Retinal pigment epithelial cell (primary cell): ENCODE measurements around the gene LTO1.
A peak's percentile ranks its signal among the peaks of the same experiment; 100 is the strongest.

Experiments
- DNase-seq: peaks from one replicate; pipeline ENCODE4 v3.0.0-alpha.2; 2010; ENCODE audit warnings: low read depth
- H3K4me3 ChIP-seq: 2 replicates; pipeline ENCODE4 v1.5.1; 2011; ENCODE audit warnings: mild to moderate bottlenecking, low read length, control low read depth, moderate library complexity
- TF ChIP-seq, protein P1 (sequence below): conservative IDR thresholded peaks from 2 replicates; pipeline ENCODE4 v1.5.1; 2011; ENCODE audit warnings: low read depth, low read length, control low read depth, inconsistent platforms

The LTO1 gene, protein sequence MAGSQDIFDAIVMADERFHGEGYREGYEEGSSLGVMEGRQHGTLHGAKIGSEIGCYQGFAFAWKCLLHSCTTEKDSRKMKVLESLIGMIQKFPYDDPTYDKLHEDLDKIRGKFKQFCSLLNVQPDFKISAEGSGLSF

DNA sequence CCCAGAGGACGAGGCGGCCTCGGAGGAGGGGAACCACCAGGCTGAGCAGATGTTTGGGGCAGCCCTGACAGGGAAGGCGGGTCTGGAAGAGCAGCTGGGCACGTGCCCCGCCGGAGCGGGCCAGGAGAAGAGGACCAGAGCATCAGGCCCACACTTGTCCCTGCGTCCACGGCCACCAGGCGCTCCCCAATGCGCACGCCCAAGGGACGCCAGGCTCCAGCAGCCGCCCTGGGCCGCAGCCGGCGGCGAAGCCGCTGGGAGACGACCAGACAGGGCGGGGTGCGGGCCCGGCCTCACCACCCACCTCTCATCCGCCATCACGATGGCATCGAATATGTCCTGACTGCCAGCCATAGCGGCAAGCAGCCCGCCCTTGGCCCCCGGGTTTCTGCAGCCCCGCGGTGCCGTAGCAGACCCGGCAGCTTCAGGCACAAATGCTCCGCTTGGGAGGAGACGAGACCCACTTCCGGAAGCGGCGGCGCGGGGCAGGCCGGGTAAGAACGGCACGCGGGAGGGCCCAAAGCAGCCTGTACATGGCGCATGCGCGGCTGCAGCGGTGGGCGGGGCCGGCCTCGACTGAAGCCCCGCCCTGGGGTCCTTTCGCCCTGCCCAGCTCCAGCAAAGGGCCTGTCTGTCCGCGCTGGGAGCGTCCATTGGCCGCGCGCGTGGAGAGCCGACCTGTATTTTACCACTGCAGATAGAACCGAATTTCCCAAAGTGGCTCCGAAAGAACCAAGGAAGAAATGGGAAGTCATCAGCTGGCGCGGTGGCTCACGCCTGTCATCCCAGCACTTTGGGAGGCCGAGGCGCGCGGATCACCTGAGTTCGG, at the start of gene LTO1:
Gene LTO1, minus strand, starts transcription at position 468 of the 829 bp plus-strand sequence. Its CDS starts 114 bp downstream, at position 354.
- TF ChIP-seq, protein P1, sequence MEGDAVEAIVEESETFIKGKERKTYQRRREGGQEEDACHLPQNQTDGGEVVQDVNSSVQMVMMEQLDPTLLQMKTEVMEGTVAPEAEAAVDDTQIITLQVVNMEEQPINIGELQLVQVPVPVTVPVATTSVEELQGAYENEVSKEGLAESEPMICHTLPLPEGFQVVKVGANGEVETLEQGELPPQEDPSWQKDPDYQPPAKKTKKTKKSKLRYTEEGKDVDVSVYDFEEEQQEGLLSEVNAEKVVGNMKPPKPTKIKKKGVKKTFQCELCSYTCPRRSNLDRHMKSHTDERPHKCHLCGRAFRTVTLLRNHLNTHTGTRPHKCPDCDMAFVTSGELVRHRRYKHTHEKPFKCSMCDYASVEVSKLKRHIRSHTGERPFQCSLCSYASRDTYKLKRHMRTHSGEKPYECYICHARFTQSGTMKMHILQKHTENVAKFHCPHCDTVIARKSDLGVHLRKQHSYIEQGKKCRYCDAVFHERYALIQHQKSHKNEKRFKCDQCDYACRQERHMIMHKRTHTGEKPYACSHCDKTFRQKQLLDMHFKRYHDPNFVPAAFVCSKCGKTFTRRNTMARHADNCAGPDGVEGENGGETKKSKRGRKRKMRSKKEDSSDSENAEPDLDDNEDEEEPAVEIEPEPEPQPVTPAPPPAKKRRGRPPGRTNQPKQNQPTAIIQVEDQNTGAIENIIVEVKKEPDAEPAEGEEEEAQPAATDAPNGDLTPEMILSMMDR = no peak
- peak; percentile 72 for DNase-seq
- peak within 1 kb of the TSS; percentile 73 for H3K4me3 ChIP-seq

DNA sequence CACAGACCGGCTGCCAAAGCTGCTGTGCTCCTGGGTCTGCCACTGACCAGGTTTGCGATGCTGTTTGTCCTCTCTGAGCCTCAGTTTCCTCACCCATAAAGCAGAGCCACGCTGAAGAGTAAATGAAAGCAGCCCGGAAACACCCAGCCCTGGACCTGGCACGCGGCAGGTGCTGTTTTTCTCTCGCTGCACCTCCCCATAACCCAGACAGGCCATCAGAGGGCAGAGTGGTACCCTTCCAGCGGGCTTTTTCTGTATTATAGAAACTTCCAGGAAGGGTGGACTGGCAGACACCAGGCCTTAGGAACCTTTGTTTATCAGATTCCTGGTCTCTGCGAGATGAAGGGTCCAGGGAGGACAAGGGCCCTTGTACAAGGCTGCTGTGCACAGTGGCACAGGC, 46.6 kb upstream of the LTO1 start:
- no peak overlapping the region for H3K4me3 ChIP-seq
- no peak for DNase-seq
- TF ChIP-seq, protein P1 = peak; percentile 68

DNA sequence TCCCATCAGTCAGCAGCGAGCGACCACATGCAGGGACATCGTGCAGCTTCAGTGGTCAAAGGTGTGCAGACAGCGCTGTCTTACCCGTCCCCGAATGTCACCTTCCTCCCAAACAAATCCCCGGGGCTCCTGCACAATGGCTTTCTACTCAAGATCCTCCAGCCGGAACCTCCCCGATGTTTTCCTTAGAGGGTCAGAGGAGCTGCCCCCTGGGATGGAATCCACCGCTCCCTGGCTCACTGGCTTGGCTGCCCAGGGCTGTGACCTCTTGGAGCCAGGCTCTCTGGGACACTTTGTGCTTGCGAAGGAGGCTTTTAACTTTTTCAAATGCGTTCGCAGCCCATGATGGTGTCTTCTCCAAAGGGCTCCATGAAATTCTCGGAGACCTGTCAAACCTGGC, 46.0 kb upstream of the LTO1 start:
- H3K4me3 ChIP-seq = no peak overlapping the region
- DNase-seq = no peak
- TF ChIP-seq, protein P1 = no peak

DNA sequence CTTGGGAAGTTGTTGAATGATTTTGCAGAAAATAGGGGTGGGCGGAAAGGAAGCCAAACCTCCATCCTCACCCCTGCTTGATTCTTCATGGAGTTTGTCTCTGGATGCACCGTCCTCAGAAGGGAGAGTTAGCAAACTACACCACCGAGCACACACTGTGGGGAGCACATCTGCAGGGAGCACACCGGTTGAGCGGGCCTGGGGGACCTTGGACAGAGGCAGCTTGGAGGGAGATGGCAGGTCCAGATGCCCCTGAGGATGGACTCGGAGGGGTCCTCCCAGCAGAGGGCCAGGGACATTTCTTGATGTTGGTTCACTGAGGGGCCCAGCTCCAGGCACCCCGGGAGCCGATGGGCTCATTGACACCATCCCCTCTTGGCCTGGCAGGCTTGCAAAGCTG, 43.8 kb upstream of the LTO1 start:
- H3K4me3 ChIP-seq = no peak overlapping the region
- no peak for DNase-seq
- TF ChIP-seq, protein P1 = no peak

DNA sequence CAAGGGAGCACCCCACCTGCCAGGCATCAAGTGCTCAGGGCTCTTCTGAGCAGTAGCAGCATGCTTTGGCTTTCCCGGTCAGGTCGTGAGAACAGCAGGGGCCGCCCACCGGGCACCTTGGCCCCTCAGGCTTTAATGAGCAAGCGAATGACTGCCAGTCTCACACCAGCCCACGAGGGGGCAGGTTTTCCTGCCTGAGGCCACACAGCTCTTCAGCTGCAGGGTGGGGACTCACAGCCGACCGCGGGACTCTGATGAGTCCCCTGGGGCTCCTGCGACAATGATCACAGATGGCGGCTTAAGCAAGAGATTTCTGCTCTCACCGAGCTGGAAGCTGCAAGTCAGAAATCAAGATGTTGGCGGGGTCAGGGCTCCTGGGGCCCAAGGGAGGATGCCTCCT, 43.0 kb upstream of the LTO1 start:
- no peak for DNase-seq
- TF ChIP-seq, protein P1 = peak; percentile 83
- H3K4me3 ChIP-seq = no peak overlapping the region

DNA sequence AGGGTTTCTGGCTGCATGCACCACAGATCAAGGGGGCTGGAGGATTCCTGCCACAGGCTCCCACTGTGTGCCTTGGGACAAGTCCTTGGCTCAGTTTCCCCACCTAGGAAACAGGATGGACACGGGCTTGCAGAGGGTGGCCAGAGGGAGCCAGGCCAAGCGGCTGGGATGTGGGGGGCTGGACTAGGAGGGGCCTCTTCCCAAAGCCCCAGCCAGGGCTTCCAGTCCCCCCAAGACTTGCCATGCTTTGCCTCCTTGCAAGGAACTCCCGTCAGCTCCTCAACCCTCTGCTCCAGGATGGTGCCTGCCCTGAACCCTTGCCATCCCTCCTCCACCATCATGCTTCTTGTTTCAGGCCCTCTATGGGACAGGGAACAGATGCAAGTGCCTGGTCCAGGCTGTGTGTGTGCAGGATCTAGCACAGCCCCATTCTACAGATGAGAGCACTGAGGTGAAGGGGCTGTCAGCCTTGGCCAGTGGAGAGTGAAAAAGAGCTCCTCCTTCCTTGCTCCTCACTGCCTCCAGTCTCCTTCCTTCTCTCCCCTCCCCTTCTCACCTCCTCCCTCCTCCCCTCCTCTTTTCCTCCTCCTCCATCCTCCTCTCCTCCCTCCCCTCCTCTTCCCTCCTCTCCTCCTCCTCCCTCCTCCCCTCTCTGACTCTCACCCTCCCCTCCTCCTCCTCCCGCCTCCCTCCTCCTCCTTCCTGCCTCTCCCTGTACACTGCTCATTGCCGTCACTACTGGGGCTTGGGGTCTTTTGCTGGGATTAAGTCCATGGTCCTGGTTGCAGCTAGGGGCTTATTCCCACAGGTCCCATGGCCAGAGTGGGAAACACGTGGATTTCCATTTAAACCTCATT, 42.0 kb upstream of the LTO1 start:
- TF ChIP-seq, protein P1 = no peak
- no peak overlapping the region for H3K4me3 ChIP-seq
- DNase-seq = no peak
